IMR-90 (cell line): Measurements from ENCODE around the gene FAIM2. TPM values are rescaled to one million over a fixed set of nuclear protein-coding genes. Genes with fewer than 3 reads are reported as not detected.

Experiments used
- ATAC-seq: fragments of 200-7000 bp; cut with Tn5 transposase; 2 replicates; pipeline ENCODE4 v1.9.1; 2020; ENCODE audit warnings: low read depth, mild to moderate bottlenecking, moderate library complexity
- BruUV-seq: library from RNA; stranded (reverse); fragments of 400-500 nt; replicated peaks from 2 replicates; lab custom pipeline; 2021; lab: Mats Ljungman, UMichigan
- CTCF ChIA-PET: fragments of 300-600 bp; formaldehyde crosslinking; extraction: SDS; loops from one replicate; lab custom pipeline; 2021; ENCODE audit warnings: antibody characterized with exemption; lab: Yijun Ruan, JAX
- POLR2A ChIA-PET: fragments of 300-600 bp; sonication (Branson Sonifier 250); formaldehyde crosslinking; loops from one replicate; lab custom pipeline; 2022; ENCODE audit warnings: antibody characterized with exemption; ENCODE audit not compliant: unreplicated experiment; lab: Charles Lee
- DNase-seq: peaks from one replicate; pipeline ENCODE4 v3.0.0; 2013
- H2AFZ ChIP-seq: replicated peaks from 2 replicates; pipeline ENCODE3; 2013; ENCODE audit warnings: low read length, mild to moderate bottlenecking; ENCODE audit not compliant: poor library complexity
- H2AK5ac ChIP-seq: 2 replicates; pipeline ENCODE4 v1.6.1; 2013; ENCODE audit warnings: low read depth, low read length, inconsistent platforms
- H2AK9ac ChIP-seq: replicated peaks from 2 replicates; pipeline ENCODE3; 2013; ENCODE audit warnings: mild to moderate bottlenecking, low read depth, low read length, moderate library complexity; ENCODE audit not compliant: poor library complexity
- H2BK120ac ChIP-seq: 2 replicates; pipeline ENCODE4 v1.6.1; 2013; ENCODE audit warnings: low read depth, low read length, inconsistent platforms
- H2BK15ac ChIP-seq: 3 replicates; pipeline ENCODE4 v1.6.1; 2013; ENCODE audit warnings: low read depth, low read length, inconsistent platforms
- H2BK20ac ChIP-seq: 2 replicates; pipeline ENCODE4 v1.6.1; 2013; ENCODE audit warnings: low read depth, mild to moderate bottlenecking, inconsistent platforms, low read length, moderate library complexity
- H2BK5ac ChIP-seq: 2 replicates; pipeline ENCODE4 v1.6.1; 2013; ENCODE audit warnings: mild to moderate bottlenecking, low read depth, low read length, inconsistent platforms; ENCODE audit not compliant: poor library complexity, severe bottlenecking
- H3K14ac ChIP-seq: replicated peaks from 2 replicates; pipeline ENCODE4 v1.6.1; 2013; ENCODE audit warnings: low read depth, low read length, inconsistent platforms
- H3K18ac ChIP-seq: 2 replicates; pipeline ENCODE4 v1.6.1; 2013; ENCODE audit warnings: low read depth, low read length, control low read depth
- H3K23ac ChIP-seq: 2 replicates; pipeline ENCODE4 v1.6.1; 2013; ENCODE audit warnings: low read depth, low read length, inconsistent platforms
- H3K27ac ChIP-seq: 2 replicates; pipeline ENCODE4 v1.5.1; 2013; ENCODE audit warnings: mild to moderate bottlenecking, control low read depth, low read length; ENCODE audit not compliant: insufficient read depth
- H3K27me3 ChIP-seq: 2 replicates; pipeline ENCODE4 v1.6.1; 2013; ENCODE audit warnings: low read length; ENCODE audit not compliant: control insufficient read depth, insufficient read depth
- H3K36me3 ChIP-seq: 2 replicates; pipeline ENCODE4 v1.6.1; 2013; ENCODE audit warnings: low read length, mixed read lengths; ENCODE audit not compliant: control insufficient read depth, insufficient read depth
- H3K4ac ChIP-seq: 2 replicates; pipeline ENCODE4 v1.6.1; 2013; ENCODE audit warnings: low read depth, low read length, inconsistent platforms
- H3K4me1 ChIP-seq: 2 replicates; pipeline ENCODE4 v1.6.1; 2013; ENCODE audit warnings: low read length, mixed read lengths; ENCODE audit not compliant: control insufficient read depth, insufficient read depth
- H3K4me2 ChIP-seq: 2 replicates; pipeline ENCODE4 v1.6.1; 2013; ENCODE audit warnings: low read depth, mild to moderate bottlenecking, control low read depth, low read length, moderate library complexity
- H3K4me3 ChIP-seq: 2 replicates; pipeline ENCODE4 v1.5.1; 2013; ENCODE audit warnings: low read depth, mild to moderate bottlenecking, control low read depth, low read length, moderate library complexity; ENCODE audit not compliant: insufficient read depth
- H3K56ac ChIP-seq: 2 replicates; pipeline ENCODE4 v1.6.1; 2013; ENCODE audit warnings: low read length, inconsistent platforms; ENCODE audit not compliant: insufficient read depth; ENCODE audit errors: extremely low read depth
- H3K79me1 ChIP-seq, 2 experiments: 2 replicates each; pipeline ENCODE4 v1.6.1; 2013; ENCODE audit warnings: low read length in 2 of 2, inconsistent platforms in 1 of 2, low read depth in 1 of 2
- H3K9ac ChIP-seq: 2 replicates; pipeline ENCODE4 v1.6.1; 2013; ENCODE audit warnings: low read depth, low read length, control low read depth
- H3K9me1 ChIP-seq: 2 replicates; pipeline ENCODE4 v1.6.1; 2013; ENCODE audit warnings: low read length, inconsistent platforms; ENCODE audit not compliant: insufficient read depth
- H3K9me3 ChIP-seq: 2 replicates; pipeline ENCODE4 v1.6.1; 2013; ENCODE audit warnings: low read length; ENCODE audit not compliant: control insufficient read depth, insufficient read depth
- H4K20me1 ChIP-seq: 2 replicates; pipeline ENCODE4 v1.6.1; 2013; ENCODE audit warnings: low read length, inconsistent platforms; ENCODE audit not compliant: insufficient read depth
- H4K5ac ChIP-seq: 2 replicates; pipeline ENCODE4 v1.6.1; 2013; ENCODE audit warnings: mild to moderate bottlenecking, low read depth, low read length, control low read depth
- H4K8ac ChIP-seq, 2 experiments: 2 replicates each; pipeline ENCODE4 v1.6.1; 2013; ENCODE audit warnings: low read depth in 2 of 2, low read length in 2 of 2, control low read depth in 1 of 2, inconsistent platforms in 1 of 2
- H4K91ac ChIP-seq: 2 replicates; pipeline ENCODE4 v1.6.1; 2013; ENCODE audit warnings: low read depth, low read length, inconsistent platforms; ENCODE audit not compliant: insufficient read depth
- BHLHE40 ChIP-seq: fragments of 150-350 bp; IDR thresholded peaks from 2 replicates; pipeline ENCODE4 v1.6.1; 2016; ENCODE audit warnings: mild to moderate bottlenecking, low read depth, low read length
- CHD1 ChIP-seq: IDR thresholded peaks from 2 replicates; pipeline ENCODE4 v1.6.1; 2012; ENCODE audit warnings: low read depth, low read length, improper control_type of control experiment
- FOS ChIP-seq: fragments of 150-350 bp; IDR thresholded peaks from 2 replicates; pipeline ENCODE4 v1.6.1; 2016; ENCODE audit warnings: low read depth, low read length
- MAFK ChIP-seq: IDR thresholded peaks from 2 replicates; pipeline ENCODE4 v1.6.1; 2012; ENCODE audit warnings: low read depth, low read length, improper control_type of control experiment
- MAZ ChIP-seq: IDR thresholded peaks from 2 replicates; pipeline ENCODE4 v1.6.1; 2012; ENCODE audit warnings: low read depth, mild to moderate bottlenecking, low read length, improper control_type of control experiment, moderate library complexity, borderline replicate concordance
- POLR2A ChIP-seq: IDR thresholded peaks from 2 replicates; pipeline ENCODE4 v1.6.1; 2012; ENCODE audit warnings: mild to moderate bottlenecking, low read depth, low read length
- RAD21 ChIP-seq: IDR thresholded peaks from 2 replicates; pipeline ENCODE4 v1.6.1; 2012; ENCODE audit warnings: low read length, improper control_type of control experiment
- RCOR1 ChIP-seq: IDR thresholded peaks from 2 replicates; pipeline ENCODE4 v1.6.1; 2012; ENCODE audit warnings: mild to moderate bottlenecking, low read length, improper control_type of control experiment; ENCODE audit not compliant: insufficient replicate concordance
- RFX5 ChIP-seq: IDR thresholded peaks from 2 replicates; pipeline ENCODE4 v1.8.0; 2012; ENCODE audit warnings: low read depth, mild to moderate bottlenecking, low read length, moderate library complexity
- SMC3 ChIP-seq: fragments of 150-350 bp; IDR thresholded peaks from 2 replicates; pipeline ENCODE4 v1.6.1; 2016; ENCODE audit warnings: low read depth, mild to moderate bottlenecking, antibody characterized with exemption, low read length, moderate library complexity
- WGBS, 2 experiments: methylation state at CpG; one replicate each; pipeline versions ENCODE4 v1.1.5 to v1.1.7; 2013; ENCODE audit warnings: missing lambda C conversion rate in 2 of 2; ENCODE audit not compliant: insufficient read length in 1 of 2; ENCODE audit errors: extremely low coverage in 2 of 2; 5-methylcytosine and 5-hydroxymethylcytosine counted together
- dilution Hi-C: fragments of 300-500 bp; cut with HindIII; formaldehyde crosslinking; loops from one replicate; pipeline ENCODE4 v1.14.3; 2018; ENCODE audit warnings: low sequenced_read_pairs; ENCODE audit not compliant: unreplicated experiment
- in situ Hi-C: fragments of 300-500 bp; cut with MboI; formaldehyde crosslinking; loops from 3 replicates; pipeline ENCODE4 v1.14.3; 2019; ENCODE audit warnings: low sequenced_read_pairs, inconsistent platforms, mixed read lengths
- intact Hi-C: fragments of 100-400 bp; cut with micrococcal nuclease; formaldehyde crosslinking; loops from 2 replicates; pipeline ENCODE4 v1.10.0; 2022
- polyA plus RNA-seq, 3 experiments: library from polyadenylated mRNA; depleted of rRNA; stranded (reverse); fragments of >200 nt; gene quantifications; 2 replicates each; pipeline ENCODE4 v1.2.3, GENCODE V29; 2012; ENCODE audit warnings: low replicate concordance in 1 of 3
- total RNA-seq: library from RNA; depleted of rRNA; stranded (reverse); fragments of >200 nt; gene quantifications from 2 replicates; pipeline ENCODE4 v1.2.3, GENCODE V29; 2012
- TF ChIP-seq, protein P1 (sequence below): fragments of 150-350 bp; IDR thresholded peaks from 2 replicates; pipeline ENCODE4 v1.6.1; 2016; ENCODE audit warnings: low read depth, mild to moderate bottlenecking, low read length, moderate library complexity, borderline replicate concordance

FAIM2 gene
- total and polyA plus RNA-seq, 2 of the 4 experiments (the other 2 are of a cell fraction) = 0.72 to 5.3 TPM

- dilution Hi-C loops (no loop called here), intact Hi-C loops (no loop called here), in situ Hi-C loops (no loop called here)
- peak within 1 kb of the TSS; percentile 92 for H3K27ac ChIP-seq
- ATAC-seq = peak; percentile 87
- peaks cover 8 to 57% of the 10 kb centered on the region in 2 experiments; a peak in 3 of 4 replicates for H3K79me1 ChIP-seq
- peak within 1 kb of the TSS; percentile 76 to 86 for H4K8ac ChIP-seq
- H4K91ac ChIP-seq = peak within 1 kb of the TSS; percentile 90
- peak within 1 kb of the TSS; percentile 91 for H3K9ac ChIP-seq
- H3K4ac ChIP-seq = peak within 1 kb of the TSS; percentile 91
- peak within 1 kb of the TSS; percentile 25 for H4K5ac ChIP-seq
- no peaks in the 10 kb centered on the region for H3K27me3 ChIP-seq
- H3K56ac ChIP-seq = peak within 1 kb of the TSS; percentile 86
- peak; percentile 17; the same call in 1 of the 2 replicates for TF ChIP-seq SMC3
- no peak for TF ChIP-seq RFX5
- no peak for TF ChIP-seq MAFK
- no peak for TF ChIP-seq FOS
- peak; percentile 88 for TF ChIP-seq BHLHE40
- peak; percentile 94; the same call in 1 of the 2 replicates for TF ChIP-seq MAZ
- no peak for TF ChIP-seq CHD1
- peak; percentile 11 for TF ChIP-seq RCOR1
- TF ChIP-seq, protein P1, sequence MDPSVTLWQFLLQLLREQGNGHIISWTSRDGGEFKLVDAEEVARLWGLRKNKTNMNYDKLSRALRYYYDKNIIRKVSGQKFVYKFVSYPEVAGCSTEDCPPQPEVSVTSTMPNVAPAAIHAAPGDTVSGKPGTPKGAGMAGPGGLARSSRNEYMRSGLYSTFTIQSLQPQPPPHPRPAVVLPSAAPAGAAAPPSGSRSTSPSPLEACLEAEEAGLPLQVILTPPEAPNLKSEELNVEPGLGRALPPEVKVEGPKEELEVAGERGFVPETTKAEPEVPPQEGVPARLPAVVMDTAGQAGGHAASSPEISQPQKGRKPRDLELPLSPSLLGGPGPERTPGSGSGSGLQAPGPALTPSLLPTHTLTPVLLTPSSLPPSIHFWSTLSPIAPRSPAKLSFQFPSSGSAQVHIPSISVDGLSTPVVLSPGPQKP = no peak
- no peak for TF ChIP-seq RAD21
- TF ChIP-seq POLR2A = peak; percentile 95
- no peaks in the 10 kb centered on the region for H3K36me3 ChIP-seq
- peak within 1 kb of the TSS; percentile 92 for H3K14ac ChIP-seq
- DNase-seq = peak; percentile 96
- peak within 1 kb of the TSS; percentile 91 for H2AFZ ChIP-seq
- POLR2A ChIA-PET = interaction anchor here (0.6 to 1.0 kb wide), 4 partner anchors 44 to 1132 kb away, joined by 3 to 14 read pairs (median 4); no protein-coding TSS in a partner anchor
- peak within 1 kb of the TSS; percentile 95 for H2AK9ac ChIP-seq
- no peaks in the 10 kb centered on the region for H3K9me3 ChIP-seq
- peak within 1 kb of the TSS; percentile 79; the same call in 1 of the 3 replicates for H2BK15ac ChIP-seq
- peak within 1 kb of the TSS; percentile 97 for H3K23ac ChIP-seq
- CTCF ChIA-PET = no interaction called here
- H3K4me2 ChIP-seq = peak within 1 kb of the TSS; percentile 93
- no TSS peak for BruUV-seq
- WGBS, 2 experiments = 0% methylated on average over 4 of the region's 61 CpGs; no CpG with 5 or more reads in 1 of the 2 experiments
- peaks cover 43% of the 10 kb centered on the region for H4K20me1 ChIP-seq
- H2BK120ac ChIP-seq = peak within 1 kb of the TSS; percentile 84
- H3K9me1 ChIP-seq = peaks cover 26% of the 10 kb centered on the region
- peak within 1 kb of the TSS; percentile 40 for H3K18ac ChIP-seq
- H3K4me3 ChIP-seq = peak within 1 kb of the TSS; percentile 72
- H2BK20ac ChIP-seq = no peak within 1 kb of the TSS
- H2AK5ac ChIP-seq = peak within 1 kb of the TSS; percentile 96
- peak within 1 kb of the TSS; percentile 79 for H2BK5ac ChIP-seq
- H3K4me1 ChIP-seq = peaks cover 31% of the 10 kb centered on the region
These were observed 75.3 kb downstream of the FAIM2 start, which contains the start of gene NCKAP5L for GRCh38 chr12:49828133-49829091. Gene NCKAP5L, minus strand, starts transcription at chr12:49828413. Its CDS starts 24,369 bp downstream, at chr12:49804044.
